Measurements from ENCODE around the gene KLHDC10.

- TF ChIP-seq, protein P1, sequence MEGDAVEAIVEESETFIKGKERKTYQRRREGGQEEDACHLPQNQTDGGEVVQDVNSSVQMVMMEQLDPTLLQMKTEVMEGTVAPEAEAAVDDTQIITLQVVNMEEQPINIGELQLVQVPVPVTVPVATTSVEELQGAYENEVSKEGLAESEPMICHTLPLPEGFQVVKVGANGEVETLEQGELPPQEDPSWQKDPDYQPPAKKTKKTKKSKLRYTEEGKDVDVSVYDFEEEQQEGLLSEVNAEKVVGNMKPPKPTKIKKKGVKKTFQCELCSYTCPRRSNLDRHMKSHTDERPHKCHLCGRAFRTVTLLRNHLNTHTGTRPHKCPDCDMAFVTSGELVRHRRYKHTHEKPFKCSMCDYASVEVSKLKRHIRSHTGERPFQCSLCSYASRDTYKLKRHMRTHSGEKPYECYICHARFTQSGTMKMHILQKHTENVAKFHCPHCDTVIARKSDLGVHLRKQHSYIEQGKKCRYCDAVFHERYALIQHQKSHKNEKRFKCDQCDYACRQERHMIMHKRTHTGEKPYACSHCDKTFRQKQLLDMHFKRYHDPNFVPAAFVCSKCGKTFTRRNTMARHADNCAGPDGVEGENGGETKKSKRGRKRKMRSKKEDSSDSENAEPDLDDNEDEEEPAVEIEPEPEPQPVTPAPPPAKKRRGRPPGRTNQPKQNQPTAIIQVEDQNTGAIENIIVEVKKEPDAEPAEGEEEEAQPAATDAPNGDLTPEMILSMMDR (IDR thresholded peaks at IDR 0.05; ENCODE audit: low read depth, low read length): no peak
- no peak for TF ChIP-seq EZH2phosphoT487 (IDR thresholded peaks at IDR 0.05; ENCODE audit: low read depth)
Observed at GRCh38 chr7:130153211-130153908, 83.0 kb downstream of the KLHDC10 start.
